A673 (cell line): Measurements from ENCODE around the gene XDH. TPM values are rescaled to one million over a fixed set of nuclear protein-coding genes. Genes with fewer than 3 reads are reported as not detected.

Experiments used
- Bru-seq: library from RNA; stranded (reverse); fragments of 400-500 nt; gene quantifications from one replicate; lab custom pipeline; 2021; lab: Mats Ljungman, UMichigan
- BruChase-seq, 2 experiments: library from RNA; stranded (reverse); fragments of 400-500 nt; gene quantifications; one replicate each; lab custom pipeline; 2021; lab: Mats Ljungman, UMichigan
- BruUV-seq: library from RNA; stranded (reverse); fragments of 400-500 nt; replicated peaks from 2 replicates; lab custom pipeline; 2021; lab: Mats Ljungman, UMichigan
- CTCF ChIA-PET: fragments of 300-600 bp; sonication (Branson Sonifier 250); formaldehyde crosslinking; loops from one replicate; lab custom pipeline; 2022; ENCODE audit warnings: antibody characterized with exemption; lab: Charles Lee
- POLR2A ChIA-PET: fragments of 300-600 bp; sonication (Branson Sonifier 250); formaldehyde crosslinking; loops from one replicate; lab custom pipeline; 2022; ENCODE audit warnings: antibody characterized with exemption; ENCODE audit not compliant: low non-redundant PET; lab: Charles Lee
- DNase-seq: peaks from one replicate; pipeline ENCODE4 v3.0.0-alpha.2; 2015; ENCODE audit warnings: low spot score
- H3K27ac ChIP-seq: fragments of 200-600 bp; sonication (generic); 2 replicates; pipeline ENCODE4 v1.5.1; 2016; ENCODE audit warnings: mixed run types, low read depth, mild to moderate bottlenecking, mixed read lengths, antibody characterized with exemption, low read length; ENCODE audit not compliant: poor library complexity, severe bottlenecking
- H3K27me3 ChIP-seq: fragments of 200-600 bp; sonication (generic); replicated peaks from 2 replicates; pipeline ENCODE4 v1.6.1; 2017; ENCODE audit warnings: mixed run types, low read depth, mild to moderate bottlenecking, mixed read lengths, antibody characterized with exemption, low read length; ENCODE audit not compliant: insufficient read depth, poor library complexity
- H3K36me3 ChIP-seq: fragments of 200-600 bp; sonication (generic); 2 replicates; pipeline ENCODE4 v1.6.1; 2016; ENCODE audit warnings: mixed run types, mild to moderate bottlenecking, mixed read lengths, antibody characterized with exemption, low read length; ENCODE audit not compliant: insufficient read depth, poor library complexity, severe bottlenecking
- H3K4me1 ChIP-seq: fragments of 200-600 bp; sonication (generic); 2 replicates; pipeline ENCODE4 v1.6.1; 2017; ENCODE audit warnings: mixed run types, mild to moderate bottlenecking, mixed read lengths, antibody characterized with exemption, low read length; ENCODE audit not compliant: insufficient read depth, poor library complexity, severe bottlenecking
- H3K4me3 ChIP-seq: fragments of 200-600 bp; sonication (generic); 2 replicates; pipeline ENCODE4 v1.5.1; 2016; ENCODE audit warnings: low read depth, mixed run types, mild to moderate bottlenecking, mixed read lengths, low read length; ENCODE audit not compliant: poor library complexity, severe bottlenecking
- H3K9me3 ChIP-seq: fragments of 200-600 bp; sonication (generic); 2 replicates; pipeline ENCODE4 v1.6.1; 2016; ENCODE audit warnings: mixed run types, low read depth, mild to moderate bottlenecking, mixed read lengths, antibody characterized with exemption, low read length; ENCODE audit not compliant: poor library complexity, severe bottlenecking
- CTCF ChIP-seq: fragments of 300-800, 200-600 bp; sonication (generic); conservative IDR thresholded peaks from 2 replicates; pipeline ENCODE4 v1.5.1; 2017; ENCODE audit warnings: low read depth, mild to moderate bottlenecking, antibody characterized with exemption, low read length, moderate library complexity, mixed read lengths
- EZH2 ChIP-seq: fragments of 200-600 bp; sonication (generic); IDR thresholded peaks from 2 replicates; pipeline ENCODE4 v1.6.1; 2017; ENCODE audit warnings: borderline replicate concordance, low read depth, mild to moderate bottlenecking, mixed read lengths, antibody characterized with exemption, low read length; ENCODE audit not compliant: poor library complexity, severe bottlenecking
- intact Hi-C: fragments of 100-400 bp; cut with micrococcal nuclease; formaldehyde crosslinking; loops from one replicate; pipeline ENCODE4 v1.10.0; 2022; ENCODE audit not compliant: unreplicated experiment
- long read RNA-seq: library from polyadenylated mRNA; stranded (forward); transcript quantifications from one replicate; pipeline ENCODE4 v2.0.0, GENCODE V29; 2022
- total RNA-seq: library from RNA; stranded (reverse); gene quantifications from 2 replicates; pipeline ENCODE4 v1.2.3, GENCODE V29; 2021

Gene XDH
- total RNA-seq (0.09 and 0.19 TPM in 2 replicates), Bru-seq, nascent RNA (percentile 11 among the genes with signal in this experiment), BruChase-seq, experiment 1, labeled RNA remaining after a 2-hour chase (percentile 9 among the genes with signal in this experiment), BruChase-seq, experiment 2, labeled RNA remaining after a 6-hour chase (percentile 14 among the genes with signal in this experiment)
- long read RNA-seq, result 0 reads

GRCh38 chr2:31414601-31415241 lies at the start of gene XDH:
TSS of gene XDH (minus strand) at chr2:31414742. CDS start at chr2:31414666, 76 bp downstream.
- Histone ChIP-seq H3K9me3 (peaks cover 9% of the 10 kb centered on the region), H3K4me3 (no peak within 1 kb of the TSS), H3K27ac (no peak within 1 kb of the TSS), H3K4me1 (no peaks in the 10 kb centered on the region), H3K27me3 (no peaks in the 10 kb centered on the region), H3K36me3 (no peaks in the 10 kb centered on the region)
- ChIA-PET POLR2A (no interaction called here), CTCF (interaction anchor here (0.6 kb wide), 1 partner anchor 342 kb away, joined by 3 read pairs; no protein-coding TSS in a partner anchor)
- TF ChIP-seq CTCF (no peak), EZH2 (no peak)
- no TSS peak for BruUV-seq
- no peak for DNase-seq
- intact Hi-C loops, result loop anchor here (2.0 to 10.0 kb wide), 2 partner anchors 110 to 420 kb away; no protein-coding TSS in a partner anchor

GRCh38 chr2:31457651-31458050 lies 43.1 kb upstream of the XDH start:
- Histone ChIP-seq H3K36me3 (no peaks in the 10 kb centered on the region), H3K27ac (no peak overlapping the region), H3K27me3 (no peaks in the 10 kb centered on the region), H3K4me3 (no peak overlapping the region), H3K4me1 (no peaks in the 10 kb centered on the region), H3K9me3 (peaks cover 20% of the 10 kb centered on the region)
- no peak for DNase-seq
- ChIA-PET POLR2A (no interaction called here), CTCF (no interaction called here)
- no peak for TF ChIP-seq EZH2
- TF ChIP-seq CTCF, result no peak
- intact Hi-C loops, result no loop called here
- BruUV-seq, result no TSS peak

- DNase-seq, result no peak
- no peaks in the 10 kb centered on the region for H3K4me1 ChIP-seq
- no peak overlapping the region for H3K4me3 ChIP-seq
- H3K36me3 ChIP-seq, result no peaks in the 10 kb centered on the region
- H3K9me3 ChIP-seq, result no peaks in the 10 kb centered on the region
- no peak overlapping the region for H3K27ac ChIP-seq
- BruUV-seq, result no TSS peak
- no peaks in the 10 kb centered on the region for H3K27me3 ChIP-seq
- ChIA-PET CTCF (no interaction called here), POLR2A (no interaction called here)
- TF ChIP-seq EZH2, result no peak
- no peak for TF ChIP-seq CTCF
- intact Hi-C loops, result no loop called here
These were observed 32.3 kb upstream of the XDH start for GRCh38 chr2:31446848-31447247.
